NCI-H510A treated with DMSO at 0.1 percent for 48 hours (cell line): Measurements from ENCODE around the gene PTRH1.
A peak's percentile ranks its signal among the peaks of the same experiment; 100 is the strongest.

Experiments used
- DNase-seq: peaks from one replicate; lab custom pipeline; 2025; lab: John Stamatoyannopoulos, UW

The PTRH1 gene

GRCh38 chr9:127697575-127697974 is 17.9 kb downstream of the PTRH1 start:
- no peak for DNase-seq

- DNase-seq = no peak
These were observed 20.4 kb downstream of the PTRH1 start for GRCh38 chr9:127694890-127695720.

- no peak for DNase-seq
These were observed 21.8 kb downstream of the PTRH1 start for GRCh38 chr9:127693697-127694096.

DNA sequence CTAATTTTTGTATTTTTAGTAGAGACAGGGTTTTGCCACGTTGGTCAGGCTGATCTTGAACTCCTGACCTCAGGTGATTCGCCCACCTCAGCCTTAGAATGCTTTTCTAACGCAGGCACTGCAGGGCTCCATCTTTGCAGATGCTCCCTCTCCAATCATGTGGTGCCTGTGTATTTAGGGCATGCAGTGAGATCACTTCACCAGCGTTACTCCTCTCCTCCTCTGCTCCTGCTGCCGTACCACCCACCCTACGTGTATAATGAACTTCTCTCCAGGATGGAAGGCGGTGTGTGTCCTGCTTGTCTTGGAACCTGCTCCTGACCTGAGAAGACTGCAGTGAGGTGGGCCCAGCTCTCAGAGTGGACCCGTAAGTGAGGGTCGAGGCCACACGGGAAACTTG is 22.3 kb downstream of the PTRH1 start:
- DNase-seq = no peak

GRCh38 chr9:127692071-127692470 is 23.4 kb downstream of the PTRH1 start:
- no peak for DNase-seq

GRCh38 chr9:127690735-127691134 is 24.7 kb downstream of the PTRH1 start:
- no peak for DNase-seq

GRCh38 chr9:127689329-127690000 is 26.0 kb downstream of the PTRH1 start:
- no peak for DNase-seq

DNA sequence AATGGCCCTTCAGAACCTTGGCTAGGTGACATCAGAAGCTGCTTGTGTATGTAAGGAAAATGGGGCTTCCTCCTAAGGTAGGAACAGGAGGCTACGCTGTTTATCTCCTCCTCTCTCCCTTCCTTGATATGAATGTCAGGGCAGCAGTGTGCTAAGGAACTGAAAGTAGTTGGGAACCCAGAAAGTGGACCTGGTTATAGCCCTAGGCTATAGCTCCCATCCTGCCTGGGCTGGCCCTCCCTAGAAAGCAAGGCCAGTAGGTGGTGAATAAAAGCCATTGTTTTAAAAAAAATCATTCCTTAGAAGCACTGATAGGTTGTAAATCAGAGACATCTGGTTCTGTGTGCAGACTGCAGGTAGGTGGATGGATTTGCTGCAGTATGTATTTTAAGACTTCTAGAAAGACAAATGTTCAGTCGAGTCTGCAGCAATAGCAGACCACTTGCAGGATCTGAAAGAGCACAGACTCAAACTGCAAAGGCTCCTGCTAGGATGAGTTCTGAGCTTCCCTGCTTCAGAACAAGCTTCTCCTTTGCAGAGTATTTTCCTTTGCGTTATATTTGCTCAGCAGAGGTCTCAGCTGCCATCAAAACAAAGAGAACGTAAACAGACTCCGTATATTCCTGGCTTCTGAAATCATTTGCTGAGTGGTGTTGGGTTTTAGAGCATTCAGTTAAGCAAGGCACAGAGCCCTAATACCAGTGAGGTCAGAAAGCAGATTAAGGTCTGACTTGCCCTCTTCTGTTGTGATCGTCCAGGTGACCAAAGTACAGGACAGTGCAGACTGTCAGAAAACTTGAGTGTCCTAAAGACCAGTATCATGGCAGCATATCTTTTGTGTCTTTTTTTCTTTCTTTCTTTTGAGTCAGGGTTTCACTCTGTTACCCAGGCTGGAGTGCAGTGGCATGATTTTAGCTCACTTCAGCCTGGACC is 28.7 kb downstream of the PTRH1 start:
- DNase-seq = peak; percentile 6

DNA sequence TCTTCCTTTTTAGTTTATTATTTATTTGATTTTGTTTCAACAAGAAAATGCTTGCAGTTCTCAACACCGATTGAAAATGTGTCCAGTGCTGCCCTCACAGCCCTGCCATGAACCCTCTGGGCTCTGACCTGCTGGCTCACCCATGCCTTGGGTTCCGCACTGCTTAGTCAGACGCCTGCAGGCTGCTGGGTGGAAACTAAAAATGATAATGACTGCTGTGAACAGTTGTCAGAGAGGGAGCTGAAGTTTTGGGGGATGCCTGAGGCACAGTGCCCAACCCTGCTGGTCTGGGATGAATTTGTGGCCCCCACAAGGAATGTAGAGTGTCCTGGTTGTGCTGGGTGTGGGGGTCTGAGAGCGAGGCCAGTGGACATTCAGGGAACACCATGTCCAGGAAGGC is 30.9 kb downstream of the PTRH1 start:
- no peak for DNase-seq

- DNase-seq = no peak
These were observed 31.7 kb downstream of the PTRH1 start for GRCh38 chr9:127683723-127684122.

- DNase-seq = no peak
These were observed 32.9 kb downstream of the PTRH1 start for GRCh38 chr9:127682351-127683136.

DNA sequence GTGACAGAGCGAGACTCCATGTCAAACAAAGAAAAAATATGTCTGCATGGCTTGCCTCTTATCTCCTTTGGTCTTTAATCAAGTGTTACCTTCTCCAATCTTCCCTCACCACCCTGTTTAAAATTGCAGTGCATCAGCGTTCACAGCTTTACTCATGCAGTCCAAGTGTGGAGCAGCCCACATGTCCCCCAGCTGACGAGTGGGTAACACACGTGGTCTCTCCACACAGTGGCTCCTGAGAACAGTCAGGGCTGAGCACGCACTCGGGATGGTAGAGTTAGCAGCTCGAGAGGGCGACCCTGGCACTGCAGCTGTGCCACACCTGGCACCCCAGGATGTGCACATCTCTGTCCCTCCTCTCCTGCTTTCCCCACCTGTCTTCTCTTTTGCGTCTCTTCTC is 34.6 kb downstream of the PTRH1 start:
- no peak for DNase-seq

- DNase-seq = no peak
These were observed 35.2 kb downstream of the PTRH1 start for GRCh38 chr9:127680226-127680625.

DNA sequence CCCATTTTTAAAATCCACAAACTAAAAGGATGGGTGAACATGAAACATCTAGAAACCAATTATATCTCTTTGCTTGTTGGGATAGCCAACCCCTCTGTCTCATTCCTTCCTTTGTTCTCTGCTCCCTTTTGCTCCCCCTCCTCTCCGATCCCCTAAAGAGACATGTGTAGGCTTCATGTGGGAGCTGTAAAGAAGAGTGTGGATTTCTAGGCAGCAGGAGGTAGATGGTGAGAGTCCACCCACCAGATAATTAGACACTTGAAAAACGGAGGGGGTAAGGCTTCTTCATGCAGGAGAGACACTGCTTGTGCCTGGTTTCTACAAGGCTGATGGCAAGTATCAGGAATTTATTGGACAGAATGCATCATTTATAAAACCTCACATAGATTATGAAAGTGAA is 36.0 kb downstream of the PTRH1 start:
- no peak for DNase-seq

DNA sequence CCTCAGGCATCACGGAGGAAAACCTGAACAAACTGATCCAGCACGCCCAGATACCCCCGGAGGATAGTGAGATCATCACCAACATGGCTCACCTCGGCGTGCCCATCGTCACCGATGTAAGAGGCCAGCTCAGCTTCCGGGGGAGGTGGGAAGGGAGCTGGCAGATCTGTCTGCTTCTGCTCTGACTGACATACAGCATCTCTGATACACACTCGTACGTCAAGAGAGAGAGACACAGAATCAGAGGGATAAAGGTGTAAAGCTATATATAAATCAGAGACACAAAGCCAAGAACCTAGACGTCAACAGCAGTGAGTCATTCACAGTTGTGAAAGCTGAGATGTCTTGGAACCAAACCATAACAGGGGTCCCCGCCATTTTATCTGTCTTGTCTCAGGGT is 38.8 kb downstream of the PTRH1 start:
- DNase-seq = no peak

DNA sequence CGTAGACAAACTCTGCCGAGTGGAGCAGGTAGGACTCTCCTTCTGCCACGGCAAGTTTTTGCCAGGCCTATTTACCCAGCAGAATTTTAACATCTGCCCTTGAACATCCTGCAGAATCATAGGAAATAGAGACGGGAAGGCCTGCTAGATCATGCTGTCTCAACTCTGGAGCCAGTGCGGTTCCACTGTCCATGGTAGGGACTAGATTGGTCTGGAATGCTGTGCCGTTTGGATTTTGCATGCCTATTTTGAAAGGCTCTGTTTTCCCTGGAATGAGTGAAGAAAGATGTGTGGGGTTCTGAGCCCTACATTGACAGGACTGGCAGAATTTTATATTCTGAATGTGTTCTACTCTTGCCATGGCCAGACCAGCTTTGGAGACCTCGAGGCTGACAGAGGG is 42.2 kb downstream of the PTRH1 start:
- no peak for DNase-seq

DNA sequence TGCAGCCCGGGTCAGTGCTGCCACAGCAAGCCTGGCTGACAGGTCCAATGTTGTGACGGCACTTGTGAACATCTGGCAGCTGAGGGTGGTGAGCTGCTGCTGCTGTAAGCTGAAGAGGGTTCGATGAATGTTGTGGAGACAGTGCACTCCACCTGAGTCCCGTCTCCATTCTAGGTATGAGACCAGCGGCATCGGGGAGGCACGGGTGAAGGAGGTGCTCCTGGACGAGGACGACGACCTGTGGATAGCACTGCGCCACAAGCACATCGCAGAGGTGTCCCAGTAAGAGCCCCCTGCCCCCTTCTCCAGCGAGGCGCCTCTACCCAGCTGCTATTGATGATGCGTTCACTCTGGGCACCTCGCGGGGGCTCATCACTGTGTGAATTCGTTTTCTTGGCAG is 47.6 kb downstream of the PTRH1 start:
- no peak for DNase-seq

DNA sequence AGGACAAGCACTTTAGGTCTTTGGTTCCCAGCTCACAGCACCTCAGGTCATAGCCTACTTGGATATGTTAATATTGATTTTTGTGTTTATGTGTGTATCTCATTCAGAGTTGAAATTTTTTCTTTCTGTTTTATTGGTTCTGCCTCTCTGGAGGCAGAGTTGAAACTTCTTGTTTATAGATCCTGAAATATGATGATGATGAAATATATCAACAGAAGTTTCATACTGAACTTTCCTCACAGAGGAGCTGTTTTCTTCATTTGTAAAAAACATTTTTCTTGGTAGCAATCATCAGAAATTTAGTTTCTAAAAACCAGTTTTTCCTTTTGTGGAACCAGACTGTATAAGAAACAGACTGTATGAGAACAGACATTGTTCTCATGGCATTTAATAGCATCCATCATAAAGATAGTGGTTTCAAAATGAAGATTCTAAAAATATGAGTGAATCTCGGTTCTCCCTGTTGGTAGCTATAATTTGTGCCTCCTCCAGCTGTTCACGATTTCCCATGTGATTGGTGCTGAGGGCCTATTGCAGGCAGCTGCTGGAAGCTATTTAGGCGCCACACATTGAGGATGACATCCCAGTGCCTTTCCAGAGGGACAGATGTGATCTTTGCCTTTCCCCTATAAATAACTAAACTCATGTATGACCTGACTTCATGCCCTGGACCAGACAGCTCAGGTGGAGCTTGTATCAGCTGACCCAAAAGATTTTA is 48.2 kb downstream of the PTRH1 start:
- DNase-seq = no peak

- no peak for DNase-seq
These were observed 50.6 kb downstream of the PTRH1 start for GRCh38 chr9:127664678-127665507.

GRCh38 chr9:127664324-127664677 is 51.2 kb downstream of the PTRH1 start:
- DNase-seq = no peak
